T-helper 1 cell (primary cell): ENCODE data around the gene ACADVL.
A peak's percentile ranks its signal among the peaks of the same experiment; 100 is the strongest.
"Not testable (repeated sequence)": the region's sequence is repeated elsewhere in the genome, so short reads cannot be mapped to it uniquely, and the experiment has no call there.

ENCODE experiments used
- DNase-seq, 5 donors: peaks; one replicate each; pipeline ENCODE4 v3.0.0-alpha.2; 2012 to 2020
- total RNA-seq, 4 donors: gene quantifications; one replicate each; lab custom pipeline; 2026; lab: John Stamatoyannopoulos, UW

The ACADVL gene
- total RNA-seq = 149 to 201 (median 180) reads per million in 4 donors

DNA sequence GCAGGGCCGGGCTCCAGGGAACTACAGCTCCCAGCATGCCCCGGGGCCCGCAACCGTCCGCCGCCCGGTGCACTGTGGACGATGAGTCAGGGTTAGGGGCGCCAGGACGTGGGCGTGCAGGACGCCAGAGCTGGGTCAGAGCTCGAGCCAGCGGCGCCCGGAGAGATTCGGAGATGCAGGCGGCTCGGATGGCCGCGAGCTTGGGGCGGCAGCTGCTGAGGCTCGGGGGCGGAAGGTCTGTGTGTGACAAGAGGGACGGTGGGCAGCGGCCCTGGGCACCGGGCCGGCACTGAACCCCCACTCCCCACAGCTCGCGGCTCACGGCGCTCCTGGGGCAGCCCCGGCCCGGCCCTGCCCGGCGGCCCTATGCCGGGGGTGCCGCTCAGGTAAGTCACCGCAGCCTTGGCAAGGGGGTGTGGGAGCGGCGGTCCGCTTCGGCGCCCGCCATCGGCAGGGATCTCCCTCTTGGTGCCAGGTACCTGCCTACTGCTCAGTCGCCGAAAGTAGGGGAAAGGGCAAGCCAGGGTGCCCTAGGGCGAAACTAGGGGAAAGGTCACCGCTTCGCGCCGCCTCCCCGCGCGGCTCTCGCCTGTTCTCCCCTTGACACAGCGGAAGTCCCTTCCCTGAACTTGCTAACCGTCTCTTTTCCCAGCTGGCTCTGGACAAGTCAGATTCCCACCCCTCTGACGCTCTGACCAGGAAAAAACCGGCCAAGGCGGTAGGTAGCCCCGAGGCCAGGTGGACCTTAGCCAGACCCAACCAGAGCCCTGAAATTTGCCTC is at the start of gene ACADVL, which contains the start of gene DLG4:
ACADVL (plus strand) TSS at position 127 of the 781 bp plus-strand sequence; CDS start at position 174, 47 bp downstream.
DLG4 (minus strand) TSS at position 25 of the 781 bp plus-strand sequence.
- peak; percentile 48 to 79 (median 66) for DNase-seq

DNA sequence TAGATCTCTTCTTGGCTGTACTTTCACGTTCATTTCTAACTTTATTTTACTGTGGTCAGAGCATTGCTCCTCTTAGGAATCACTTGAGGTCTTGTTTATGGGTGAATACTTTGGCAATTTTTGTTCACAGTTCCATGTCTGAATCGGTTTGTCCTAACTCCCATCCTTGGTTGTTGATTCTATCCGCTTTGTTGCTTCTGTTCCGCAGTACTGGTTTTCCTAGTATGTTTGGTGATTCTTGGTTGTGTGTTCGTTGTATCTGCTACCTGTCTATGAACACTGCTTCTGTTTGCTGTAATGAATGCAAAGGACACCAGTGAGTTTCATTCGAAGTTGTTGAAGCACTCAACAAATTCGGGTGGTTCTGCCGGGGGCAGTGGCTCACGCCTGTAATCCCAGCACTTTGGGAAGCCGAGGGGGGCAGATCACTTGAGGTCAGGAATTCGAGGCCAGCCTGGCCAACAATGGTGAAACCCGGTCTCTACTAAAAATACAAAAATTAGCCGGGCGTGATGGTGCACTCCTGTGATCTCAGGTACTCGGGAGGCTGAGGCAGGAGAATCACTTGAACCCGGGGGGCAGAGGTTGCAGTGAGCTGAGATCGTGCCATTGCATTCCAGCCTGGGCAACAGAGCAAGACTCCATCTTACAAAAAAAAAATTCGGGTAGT is 47.1 kb upstream of the ACADVL start:
- not testable (repeated sequence) for DNase-seq

DNA sequence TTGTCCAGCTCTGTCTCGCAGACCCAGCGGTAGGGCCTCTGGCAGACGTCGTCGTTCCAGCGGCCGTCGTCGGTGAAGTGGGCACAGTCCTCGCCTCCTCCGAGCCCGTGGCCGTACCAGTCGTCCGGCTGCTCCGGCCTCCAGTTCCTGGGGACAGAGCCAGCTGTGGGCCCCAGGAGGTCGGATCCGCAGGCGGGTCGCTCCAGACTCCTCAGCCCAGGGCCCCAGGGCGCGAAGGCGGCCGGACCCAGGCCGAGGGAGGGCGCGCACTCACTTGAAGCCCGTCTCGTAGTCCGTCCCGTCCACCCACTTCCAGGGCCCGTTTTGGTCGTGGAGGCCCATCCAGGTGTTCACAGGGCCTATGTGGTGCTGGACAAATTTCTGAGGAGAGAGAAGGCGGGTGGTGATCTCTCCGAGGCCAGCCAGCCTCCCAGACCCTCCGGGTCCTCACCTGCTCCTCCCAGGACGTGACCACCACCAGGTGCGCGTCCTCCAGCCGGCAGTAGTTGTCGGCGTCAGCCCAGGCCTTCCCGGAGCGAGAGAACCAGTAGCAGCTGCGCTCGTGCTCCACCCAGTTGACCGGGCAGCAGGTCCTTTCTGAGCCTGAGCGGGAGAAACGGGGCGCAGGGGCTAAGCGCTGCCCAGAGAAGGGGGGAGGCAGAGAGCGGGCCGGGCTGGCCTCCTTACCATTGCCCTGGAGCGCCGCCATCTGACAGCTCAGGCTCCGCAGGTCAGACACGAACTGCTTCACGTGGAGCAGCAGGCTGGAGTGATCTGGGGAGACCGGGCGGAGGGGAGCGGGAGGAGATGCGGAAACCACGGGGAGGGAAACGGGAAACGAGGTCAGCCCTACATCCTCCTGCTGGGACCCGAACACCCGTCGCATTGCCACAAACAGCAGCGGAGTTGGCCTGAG is 45.8 kb upstream of the ACADVL start:
- peak in 3 of 5 donors; percentile 41 to 68 (median 43) for DNase-seq

DNA sequence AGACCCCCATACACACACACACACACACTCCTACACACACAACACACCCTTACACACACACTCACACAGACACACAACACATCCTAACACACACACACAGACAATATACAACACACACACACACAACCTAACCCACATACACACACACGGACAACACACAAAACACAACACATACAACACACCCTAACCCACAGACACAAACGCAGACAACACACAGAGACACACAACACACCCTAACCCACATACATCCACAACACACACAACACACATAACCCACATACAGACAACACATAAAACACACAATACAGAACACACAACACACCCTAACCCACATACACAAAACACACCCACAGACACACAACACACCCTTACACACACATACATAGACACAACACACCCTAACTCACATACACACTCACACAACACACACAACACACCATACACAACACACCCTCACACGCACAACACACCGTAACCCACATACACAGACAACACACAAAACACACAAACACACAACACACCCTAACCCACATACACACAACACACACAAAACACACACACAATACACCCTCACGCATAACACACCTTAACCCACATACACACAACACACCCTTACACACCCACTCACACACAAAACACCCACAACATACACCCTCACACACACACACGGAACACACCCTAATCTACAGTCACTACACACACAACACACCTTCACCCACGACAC is 45.0 kb upstream of the ACADVL start:
- no peak for DNase-seq

DNA sequence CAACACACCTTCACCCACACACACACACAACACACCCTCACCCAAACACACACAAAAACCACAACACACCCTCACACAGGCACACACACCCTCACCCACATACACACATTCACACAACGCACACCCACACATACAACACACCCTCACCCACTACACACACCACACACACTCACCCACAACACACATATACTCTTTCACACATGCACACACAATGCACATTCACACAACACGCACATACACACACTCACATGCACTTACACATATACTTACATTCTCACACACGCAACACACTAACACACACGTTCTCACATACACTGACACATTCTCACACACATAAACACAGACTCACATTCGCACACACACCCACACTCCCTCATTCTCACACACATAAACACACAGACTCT is 44.4 kb upstream of the ACADVL start:
- no peak for DNase-seq

DNA sequence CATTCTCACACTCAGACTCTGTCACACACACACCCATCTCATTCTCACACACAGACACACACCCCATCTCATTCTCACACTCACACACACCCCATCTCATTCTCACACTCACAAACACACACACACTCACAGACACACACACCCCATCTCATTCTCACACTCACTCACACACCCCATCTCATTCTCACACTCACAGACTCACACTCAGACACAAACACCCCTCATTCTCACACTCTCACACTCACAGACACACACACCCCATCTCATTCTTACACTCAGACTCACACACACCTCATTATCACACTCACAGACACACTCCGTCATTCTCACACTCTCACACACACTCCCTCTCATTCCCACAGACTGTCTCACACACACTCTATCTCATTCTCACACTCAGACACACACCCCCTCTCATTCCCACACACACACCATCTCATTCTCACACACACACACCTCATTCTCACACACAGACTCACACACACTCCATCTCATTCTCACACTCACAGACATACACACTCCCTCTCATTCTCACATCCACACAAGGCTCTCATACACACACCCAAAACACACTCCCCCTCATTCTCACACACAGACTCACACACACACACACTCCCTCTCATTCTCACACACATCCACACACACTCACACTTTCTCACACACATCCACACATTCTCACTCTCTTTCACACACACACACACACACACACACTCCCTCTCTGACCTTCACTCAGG is 43.5 kb upstream of the ACADVL start:
- DNase-seq = no peak

DNA sequence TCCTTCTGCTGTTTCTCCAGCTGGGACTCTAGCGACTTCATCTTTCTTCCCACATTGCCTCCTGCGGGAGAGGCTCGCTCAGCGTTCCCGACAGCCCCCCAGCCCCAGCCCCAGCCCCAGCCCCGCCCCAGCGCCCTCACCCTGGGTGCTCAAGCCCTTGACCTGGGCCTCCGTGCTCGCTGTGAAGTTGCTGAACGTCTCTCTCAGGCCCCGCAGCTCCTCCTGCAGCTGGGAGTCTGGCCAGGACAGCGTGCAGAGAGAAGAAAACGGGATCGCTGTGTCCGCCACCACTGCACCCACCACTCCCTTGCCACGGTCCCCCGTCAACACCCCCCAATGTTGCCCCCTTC is 42.9 kb upstream of the ACADVL start:
- DNase-seq = no peak

DNA sequence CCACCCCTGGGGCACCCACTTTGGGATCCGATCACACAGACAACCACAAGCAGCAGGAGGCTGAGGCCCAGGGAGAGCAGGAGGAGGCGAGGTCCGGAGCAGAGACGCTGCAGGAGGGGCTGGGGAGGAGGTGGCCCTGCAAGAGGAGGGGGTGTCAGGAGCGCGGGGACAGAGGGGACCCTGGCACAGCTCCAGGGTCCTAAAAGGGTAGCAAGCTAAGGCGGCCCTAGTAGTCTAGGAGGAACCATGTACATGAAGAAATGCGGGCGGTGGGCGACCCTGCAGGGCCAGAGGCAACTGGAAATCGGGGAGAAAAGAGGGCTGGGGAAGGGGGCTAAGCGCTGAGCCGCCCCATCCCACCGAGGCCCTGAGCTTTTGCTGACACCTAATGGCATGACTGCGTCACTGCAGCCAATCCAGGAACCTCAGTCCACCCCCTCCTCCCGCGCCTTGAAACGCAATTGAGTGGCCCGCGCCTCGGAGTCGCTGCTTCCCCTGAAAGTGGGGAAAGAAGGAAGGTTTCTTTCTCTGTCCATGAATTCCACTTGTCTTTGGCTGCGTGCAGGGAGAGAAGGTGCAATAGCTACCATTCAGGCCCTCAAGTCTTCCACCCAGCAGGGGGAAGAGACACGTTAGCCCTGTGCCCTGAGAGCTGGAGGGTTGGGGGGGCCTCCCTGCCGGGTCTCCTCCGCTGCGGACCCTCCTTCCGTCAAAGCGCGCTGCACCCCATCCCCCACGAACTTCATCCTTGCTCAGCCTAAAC is 42.4 kb upstream of the ACADVL start:
- peak in 4 of 5 donors; percentile 47 to 61 (median 52) for DNase-seq

DNA sequence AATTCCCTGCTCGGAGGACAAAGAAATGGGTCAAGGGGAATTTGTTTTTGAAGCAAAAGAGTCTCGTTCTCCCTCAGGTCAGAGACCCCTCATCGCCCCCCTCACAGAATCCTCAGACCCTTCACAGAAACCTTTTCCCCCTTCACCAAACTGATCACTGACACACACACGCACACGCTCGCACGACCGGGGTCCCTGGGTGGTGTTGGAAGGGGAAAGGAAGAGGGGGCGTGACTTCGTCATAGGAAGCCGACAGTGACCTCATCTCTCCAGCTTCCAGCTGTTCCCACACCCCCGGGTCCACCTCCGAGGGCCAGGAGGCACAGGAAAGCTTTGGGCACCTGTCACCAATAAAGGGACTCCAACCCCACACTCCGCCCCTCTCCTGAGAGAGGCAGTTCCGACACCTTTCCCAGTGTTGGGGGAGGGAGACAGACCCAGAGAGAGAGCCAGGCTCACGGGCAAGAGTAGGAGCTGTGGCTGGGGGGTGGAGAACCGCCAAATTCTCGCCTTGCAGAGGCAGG is 41.7 kb upstream of the ACADVL start:
- no peak for DNase-seq

DNA sequence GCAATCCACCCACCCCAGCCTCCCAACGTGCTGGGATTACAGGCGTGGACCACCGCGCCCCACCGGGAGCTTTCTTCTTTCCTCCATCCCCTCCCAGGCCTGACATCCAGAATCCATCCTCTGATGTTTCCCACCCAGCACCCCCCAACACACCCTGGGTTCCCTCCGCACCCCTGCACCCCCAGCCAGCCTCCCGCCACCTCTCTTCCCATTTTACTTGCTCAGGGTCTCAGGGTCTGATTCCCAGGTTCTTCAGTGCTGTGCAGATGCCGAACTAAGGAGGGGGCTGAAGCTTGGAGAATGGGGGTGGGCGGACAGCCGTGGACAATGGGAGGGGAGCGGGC is 40.8 kb upstream of the ACADVL start:
- no peak for DNase-seq

DNA sequence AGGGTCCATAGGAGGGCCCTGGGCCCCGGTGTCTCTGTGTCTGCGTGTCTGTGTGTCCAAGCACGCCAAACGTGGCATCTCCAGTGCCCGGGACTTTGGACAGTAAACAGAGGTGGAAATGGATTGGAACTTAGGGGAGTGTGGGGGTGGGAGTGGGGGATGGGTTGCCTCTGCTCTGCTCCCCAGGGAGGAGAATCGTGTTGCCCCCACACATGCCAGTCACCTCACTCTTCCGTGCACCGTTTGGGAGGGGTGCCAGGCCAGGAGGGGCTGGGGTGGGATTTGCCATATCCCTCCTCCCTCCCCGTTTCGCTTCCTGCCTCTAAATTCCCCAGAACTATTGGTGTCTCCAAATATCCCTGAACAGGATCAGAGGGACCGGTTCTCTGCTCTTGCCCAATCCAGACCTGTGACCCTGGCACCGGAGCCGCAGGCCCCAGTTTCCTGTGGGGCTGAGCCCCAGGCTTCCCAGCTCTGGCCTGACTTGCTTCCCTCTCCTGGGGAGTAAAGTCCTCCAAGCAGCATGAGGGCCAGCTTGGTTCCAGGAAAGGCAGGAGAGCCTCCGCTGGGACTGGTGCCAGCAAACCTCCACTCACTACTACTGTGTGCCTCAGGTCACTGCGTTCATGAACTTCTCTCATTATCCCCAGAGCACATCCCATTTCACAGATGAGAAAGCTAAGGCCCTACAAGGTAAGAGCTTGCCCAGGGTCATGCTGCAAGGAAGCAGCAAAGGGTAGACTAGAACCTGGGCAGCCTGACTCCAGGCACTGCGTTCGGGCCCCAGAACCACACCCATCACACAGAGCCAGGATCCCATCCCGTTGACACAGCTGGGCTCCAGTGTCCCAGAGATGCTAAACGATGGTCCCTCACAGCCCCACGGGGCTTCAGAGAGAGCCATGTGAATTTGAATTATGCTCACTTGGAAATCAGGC is 40.2 kb upstream of the ACADVL start, which contains the start of gene ASGR1:
ASGR1 (minus strand) TSS at position 54 of the 938 bp plus-strand sequence. CDS start 807 bp downstream, outside the sequence.
- no peak for DNase-seq

DNA sequence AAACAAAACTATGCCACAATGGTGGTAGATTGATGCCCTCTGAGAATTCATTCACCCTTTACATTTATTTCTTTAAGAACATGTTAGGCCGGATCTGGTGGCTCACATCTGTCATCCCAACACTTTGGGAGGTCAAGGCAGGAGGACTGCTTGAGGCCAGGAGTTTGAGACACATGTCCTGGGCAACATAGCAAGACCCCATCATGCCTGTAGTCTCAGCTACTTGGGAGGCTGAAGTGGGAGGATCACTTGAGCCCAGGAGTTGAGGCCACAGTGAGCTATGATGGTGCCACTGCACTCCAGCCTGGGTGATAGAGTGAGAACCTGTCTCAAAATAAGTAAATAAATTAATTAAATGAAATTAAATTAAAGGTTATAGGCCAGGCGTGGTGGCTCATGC is 37.6 kb upstream of the ACADVL start:
- DNase-seq = not testable (repeated sequence)

DNA sequence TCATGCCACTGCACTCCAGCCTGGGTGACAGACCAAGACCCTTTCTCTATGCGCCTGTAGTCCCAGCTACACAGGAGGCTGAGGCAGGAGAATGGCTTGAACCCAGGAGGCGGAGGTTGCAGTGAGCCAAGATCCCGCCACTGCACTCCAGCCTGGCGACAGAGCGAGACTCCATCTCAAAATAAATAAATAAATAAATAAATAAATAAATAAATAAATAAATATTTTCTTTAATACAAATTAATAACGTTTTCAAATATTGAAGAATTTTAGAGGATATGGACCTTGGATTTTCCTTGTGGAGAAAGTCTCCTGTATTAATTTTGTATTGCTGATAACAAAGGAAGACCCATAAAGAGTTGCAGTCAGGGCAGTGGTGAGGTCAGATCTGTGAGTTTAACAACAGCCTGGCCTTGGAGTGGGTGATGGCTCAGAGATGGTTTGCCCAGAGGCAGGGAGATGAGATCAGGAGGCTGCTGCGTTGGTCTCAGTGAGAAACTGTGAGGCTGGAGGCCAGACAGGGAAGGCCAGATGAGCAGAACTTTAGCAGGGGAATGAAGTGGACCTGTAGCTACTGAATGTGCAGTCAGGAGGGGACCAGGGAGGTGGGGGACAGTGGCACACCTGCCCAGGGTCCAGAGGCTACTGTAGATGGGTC is 36.2 kb upstream of the ACADVL start:
- no peak for DNase-seq

DNA sequence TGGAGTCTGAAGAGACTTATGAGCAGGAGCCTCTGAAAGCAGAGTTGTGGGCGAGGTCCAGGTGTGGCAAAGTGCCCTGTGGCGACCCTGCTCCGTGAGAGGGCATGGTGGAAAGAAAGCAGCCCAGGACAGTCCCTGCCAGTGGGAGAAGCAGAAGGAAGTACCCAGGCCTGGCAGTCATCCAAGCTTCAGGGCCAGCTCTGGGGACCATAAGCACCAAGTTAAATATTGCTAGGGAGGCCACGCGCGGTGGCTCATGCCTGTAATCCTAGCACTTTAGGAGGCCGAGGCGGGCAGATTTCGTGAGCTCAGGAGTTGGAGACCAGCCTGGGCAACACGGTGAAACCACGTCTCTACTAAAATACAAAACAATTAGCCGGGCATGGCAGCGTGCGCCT is 35.6 kb upstream of the ACADVL start:
- DNase-seq = no peak

DNA sequence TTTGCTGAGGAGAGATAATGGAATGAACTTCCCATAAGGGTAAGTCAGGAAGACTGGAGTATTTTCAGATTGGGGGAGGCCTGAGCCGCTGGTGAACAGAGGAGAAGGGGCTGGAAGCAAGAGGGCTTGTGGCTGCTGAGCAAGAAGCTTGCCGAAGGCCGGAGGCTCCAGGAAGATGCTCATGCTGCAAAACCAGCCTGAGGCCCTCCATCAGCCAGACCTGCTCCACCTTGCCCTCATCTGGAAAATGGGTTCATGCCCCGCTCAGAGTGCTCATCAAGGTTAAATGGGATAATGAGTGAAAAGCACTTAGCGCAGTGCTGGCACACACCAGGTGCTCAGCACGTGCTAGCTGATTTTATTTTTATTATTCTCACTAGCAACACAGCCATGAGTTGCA is 35.1 kb upstream of the ACADVL start:
- no peak for DNase-seq

DNA sequence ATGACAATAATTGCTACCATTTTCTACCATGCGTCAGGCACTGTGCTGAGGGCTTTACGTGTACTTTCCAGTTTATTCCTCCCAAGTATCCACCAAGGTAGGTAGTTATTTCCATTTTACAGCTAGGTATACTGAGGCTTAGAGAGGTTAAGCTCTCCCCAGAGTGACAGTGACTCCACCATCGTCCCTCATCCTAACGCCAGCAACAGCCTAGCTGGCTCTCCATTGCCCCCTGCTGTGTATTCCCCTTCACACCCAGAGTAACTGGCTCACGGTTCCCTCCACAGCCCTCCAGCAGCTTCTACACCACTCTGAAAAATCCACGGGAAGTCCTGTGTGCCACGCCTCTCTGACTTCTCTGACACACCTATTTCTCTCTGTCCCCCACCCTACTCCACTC is 33.5 kb upstream of the ACADVL start:
- no peak for DNase-seq

DNA sequence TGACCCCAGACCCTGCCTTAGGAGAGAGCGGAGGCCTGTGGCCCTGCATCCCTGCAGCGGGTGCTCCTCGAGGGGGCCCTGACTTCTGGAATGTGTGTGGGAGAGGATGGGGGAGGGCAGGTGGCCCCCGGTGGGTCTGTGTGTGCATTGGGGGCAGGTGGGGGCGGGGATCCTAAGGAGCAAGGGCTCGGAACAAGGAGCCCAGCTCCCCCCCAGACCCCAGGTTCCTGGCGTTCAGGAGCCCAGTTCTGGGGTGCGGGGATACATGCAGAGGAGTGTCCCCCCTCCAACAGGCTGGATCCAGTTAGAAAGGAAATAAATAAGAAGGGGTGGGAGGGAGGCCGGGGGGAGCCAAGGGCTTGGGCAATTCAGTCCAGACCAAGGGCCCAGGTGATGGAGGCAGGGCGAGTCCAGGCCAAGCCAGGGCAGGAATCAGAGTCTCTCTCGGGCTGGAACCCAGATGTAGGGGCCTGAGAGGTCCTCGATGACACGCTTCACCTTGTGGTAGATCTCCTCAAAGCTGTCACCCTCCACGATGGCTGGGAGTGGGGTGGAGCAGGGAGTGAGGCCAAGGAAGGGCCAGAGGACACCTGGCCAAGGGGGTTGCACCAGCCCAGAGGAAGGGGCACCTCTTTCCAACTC is 29.3 kb upstream of the ACADVL start:
- DNase-seq = no peak

DNA sequence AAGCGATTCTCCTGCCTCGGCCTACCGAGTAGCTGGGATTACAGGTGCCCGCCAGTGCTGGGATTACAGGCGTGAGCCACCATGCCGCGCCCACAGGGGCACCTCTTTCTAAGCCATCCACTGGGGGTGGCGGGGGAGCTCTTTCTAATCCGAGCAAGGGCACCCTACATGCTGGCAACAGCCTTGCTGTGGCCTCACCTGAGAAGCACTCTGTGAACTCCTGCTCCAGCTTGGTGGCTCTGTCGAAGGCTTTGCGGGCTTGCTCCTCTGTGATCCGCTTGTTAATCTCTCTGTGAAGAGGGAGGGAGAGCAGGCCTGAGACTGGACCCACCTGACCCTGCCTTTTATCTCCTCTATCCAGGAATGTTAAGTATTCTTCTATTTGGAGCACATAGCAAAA is 28.7 kb upstream of the ACADVL start:
- no peak for DNase-seq
